ENCODE data around the gene LHFPL2.
"Not testable (repeated sequence)": the region's sequence is repeated elsewhere in the genome, so short reads cannot be mapped to it uniquely, and the experiment has no call there.

The LHFPL2 gene

DNA sequence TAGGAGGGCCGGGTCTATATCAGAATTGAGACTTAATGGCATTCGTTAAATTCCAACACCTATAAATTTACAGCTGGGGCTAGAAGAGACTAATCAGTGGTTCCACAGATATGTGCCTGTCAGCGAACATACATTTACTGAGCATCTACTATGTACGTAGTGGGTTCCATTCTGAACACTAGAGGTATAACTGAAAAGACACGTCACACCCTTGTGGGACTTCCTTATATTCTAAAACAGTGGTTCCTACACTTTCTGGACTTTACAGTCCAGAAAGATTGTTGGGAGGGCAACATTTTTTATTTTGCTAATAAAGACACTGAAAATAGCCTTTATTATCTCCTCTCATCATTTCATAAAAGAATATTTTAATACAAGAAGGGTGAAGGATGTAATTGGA, 147.7 kb downstream of the LHFPL2 start:
- no peak for DNase-seq (ENCODE audit: low spot score)

DNA sequence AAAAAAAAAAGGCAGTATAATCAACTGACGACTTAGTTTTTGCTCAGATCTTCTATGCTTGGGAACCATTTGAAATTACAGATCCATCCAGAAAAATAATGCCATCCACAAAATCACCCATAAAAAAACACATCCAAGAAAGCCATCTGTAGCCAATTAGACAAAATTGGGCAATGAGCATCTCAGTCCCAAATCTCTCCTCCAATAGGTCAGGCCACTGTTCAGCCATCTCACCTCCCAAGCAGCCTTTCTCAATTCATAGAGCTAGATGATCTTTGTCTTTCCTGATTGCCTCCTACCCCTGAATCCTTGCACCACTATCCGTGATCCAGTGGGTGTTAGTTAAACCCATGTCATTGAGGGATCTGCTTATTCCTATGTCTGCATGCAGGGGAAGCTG, 148.5 kb downstream of the LHFPL2 start:
- DNase-seq (ENCODE audit: low spot score): no peak

DNA sequence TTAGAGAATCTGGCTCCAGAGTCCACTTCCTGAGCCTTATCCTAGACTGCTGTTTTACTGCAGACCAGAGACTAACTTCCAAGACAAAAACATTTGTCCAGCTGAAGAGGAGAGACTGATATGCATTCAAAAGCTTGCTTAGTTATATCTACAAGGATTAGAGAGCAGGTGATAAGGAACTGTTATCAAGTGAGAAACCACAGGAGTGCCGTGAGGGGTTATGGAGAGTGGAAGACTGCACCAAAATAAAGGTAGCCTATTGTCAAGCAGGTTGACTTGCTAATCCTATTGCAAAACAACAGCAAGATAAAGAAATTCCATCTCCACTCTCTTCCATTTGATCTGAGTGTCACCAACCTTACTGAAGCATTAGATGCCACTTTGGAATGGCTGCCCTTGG, 149.1 kb downstream of the LHFPL2 start:
- no peak for DNase-seq (ENCODE audit: low spot score)

DNA sequence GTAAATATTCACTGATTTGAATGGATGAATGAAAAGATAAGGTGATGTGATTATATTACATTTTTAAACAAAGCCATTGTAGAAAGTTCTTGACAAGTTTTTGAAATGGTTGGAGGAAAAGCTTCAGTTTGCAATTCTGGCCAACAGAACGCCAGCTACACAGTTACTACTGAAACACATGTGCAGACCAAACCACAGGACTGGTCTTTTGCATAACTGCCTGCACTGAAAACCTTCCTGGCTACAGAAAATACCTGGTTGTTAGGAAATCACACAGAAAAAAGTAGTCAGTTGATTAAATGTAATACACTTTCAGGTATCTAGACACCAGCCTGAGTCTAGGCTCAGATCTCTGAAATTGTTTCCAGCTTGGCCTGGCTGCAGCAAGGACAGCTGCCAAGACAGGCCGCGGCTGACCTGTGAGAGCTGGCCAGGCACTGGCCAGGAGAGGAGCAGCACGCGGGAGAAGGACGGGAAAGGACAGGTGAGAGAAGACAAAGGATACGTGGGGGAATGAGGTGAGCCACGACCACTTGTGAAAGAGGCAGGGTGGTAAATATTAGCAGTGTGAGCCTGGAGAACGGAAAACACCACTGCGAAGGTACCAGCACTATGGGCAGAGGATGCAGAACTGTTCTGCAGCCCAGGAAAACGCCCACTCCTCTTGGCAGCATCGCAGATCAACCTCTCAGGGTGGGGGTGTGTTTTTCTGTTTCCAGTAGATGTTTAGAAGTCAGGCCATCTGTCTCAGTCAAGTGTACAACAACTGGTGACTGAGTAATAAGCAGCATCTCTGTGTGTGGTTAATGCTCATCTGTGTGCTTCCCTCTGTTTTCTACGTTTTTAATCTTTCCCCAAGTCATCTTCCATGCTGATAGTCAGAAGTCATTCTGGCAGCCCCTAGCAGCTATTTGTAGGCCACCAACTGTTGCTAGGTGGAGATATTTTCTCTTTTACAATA, 150.7 kb downstream of the LHFPL2 start:
- no peak for DNase-seq (ENCODE audit: low spot score)

DNA sequence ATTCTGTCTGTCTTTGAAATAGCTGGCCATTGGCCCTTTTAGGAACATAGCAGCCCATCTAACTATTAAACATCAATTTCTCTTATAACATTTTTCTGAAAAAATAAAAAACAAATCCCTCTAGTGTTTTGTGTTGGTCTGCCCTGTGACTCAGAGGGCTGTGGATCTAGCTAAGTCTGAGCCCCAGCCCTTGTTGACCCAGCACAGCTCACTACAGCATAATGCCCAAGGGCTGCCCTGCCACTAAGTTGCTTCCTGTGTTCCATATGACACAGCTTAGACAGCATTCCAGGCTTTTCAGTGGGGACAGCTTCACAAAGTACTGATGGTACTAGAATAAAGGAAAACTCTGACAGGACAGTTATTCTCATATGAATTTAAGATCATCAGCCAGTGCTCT, 152.2 kb downstream of the LHFPL2 start:
- no peak for DNase-seq (ENCODE audit: low spot score)

DNA sequence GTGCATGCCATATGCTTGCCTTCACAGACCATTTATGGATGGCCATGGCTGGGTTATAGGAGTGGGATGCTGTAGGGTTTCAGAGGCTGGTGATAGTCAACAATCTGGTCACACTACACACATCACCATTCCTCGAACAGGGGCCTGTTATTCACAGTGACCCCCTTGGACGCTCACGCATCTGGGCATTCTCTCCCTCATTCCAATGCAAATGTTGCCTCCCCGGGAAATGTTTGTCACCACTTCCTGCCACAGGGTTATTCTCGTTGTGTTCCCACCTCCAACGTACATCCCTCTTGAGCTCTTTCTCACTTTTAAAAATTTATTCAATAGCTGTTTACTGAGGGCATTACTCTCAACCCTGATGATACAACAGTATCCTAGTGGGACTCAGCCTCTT, 152.8 kb downstream of the LHFPL2 start:
- DNase-seq (ENCODE audit: low spot score): no peak

DNA sequence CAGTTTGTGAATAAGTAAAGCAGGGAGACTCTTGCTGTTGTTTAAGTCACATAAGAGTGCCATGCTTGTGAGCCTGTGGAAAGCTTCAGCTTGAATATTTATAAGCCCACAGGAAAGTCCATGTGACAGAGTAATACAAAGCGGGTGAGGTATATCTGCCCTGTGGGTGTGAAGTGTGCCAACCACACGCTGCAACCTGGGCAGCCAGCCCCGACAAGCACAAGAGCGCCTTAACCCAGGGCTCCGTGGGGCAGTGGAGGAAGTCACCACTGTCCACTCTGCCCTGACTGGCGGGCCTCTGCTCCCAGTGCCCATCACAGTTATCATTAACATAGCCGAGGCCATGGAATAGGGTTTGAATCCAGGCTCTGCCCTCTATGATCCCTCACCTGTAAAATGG, 155.9 kb downstream of the LHFPL2 start:
- no peak for DNase-seq (ENCODE audit: low spot score)

DNA sequence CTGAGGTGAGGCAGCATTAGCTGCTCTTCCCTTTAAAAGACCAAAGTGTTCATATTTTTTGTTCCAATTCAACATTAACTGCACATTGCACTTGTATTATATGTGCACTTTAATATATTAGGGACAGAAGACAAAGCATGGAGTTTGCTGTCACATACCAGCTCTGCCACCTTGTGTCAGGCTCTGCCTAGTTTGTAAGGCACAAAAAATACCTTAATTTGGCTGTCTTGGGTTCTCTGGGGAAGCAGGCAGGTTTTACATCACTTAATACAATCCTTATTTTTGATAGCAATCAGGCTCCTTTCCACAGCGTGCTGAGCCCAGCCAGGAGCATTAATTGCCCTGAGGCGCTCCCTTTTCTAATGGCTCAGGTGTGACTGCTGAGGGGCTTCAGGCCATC, 156.3 kb downstream of the LHFPL2 start:
- no peak for DNase-seq (ENCODE audit: low spot score)

DNA sequence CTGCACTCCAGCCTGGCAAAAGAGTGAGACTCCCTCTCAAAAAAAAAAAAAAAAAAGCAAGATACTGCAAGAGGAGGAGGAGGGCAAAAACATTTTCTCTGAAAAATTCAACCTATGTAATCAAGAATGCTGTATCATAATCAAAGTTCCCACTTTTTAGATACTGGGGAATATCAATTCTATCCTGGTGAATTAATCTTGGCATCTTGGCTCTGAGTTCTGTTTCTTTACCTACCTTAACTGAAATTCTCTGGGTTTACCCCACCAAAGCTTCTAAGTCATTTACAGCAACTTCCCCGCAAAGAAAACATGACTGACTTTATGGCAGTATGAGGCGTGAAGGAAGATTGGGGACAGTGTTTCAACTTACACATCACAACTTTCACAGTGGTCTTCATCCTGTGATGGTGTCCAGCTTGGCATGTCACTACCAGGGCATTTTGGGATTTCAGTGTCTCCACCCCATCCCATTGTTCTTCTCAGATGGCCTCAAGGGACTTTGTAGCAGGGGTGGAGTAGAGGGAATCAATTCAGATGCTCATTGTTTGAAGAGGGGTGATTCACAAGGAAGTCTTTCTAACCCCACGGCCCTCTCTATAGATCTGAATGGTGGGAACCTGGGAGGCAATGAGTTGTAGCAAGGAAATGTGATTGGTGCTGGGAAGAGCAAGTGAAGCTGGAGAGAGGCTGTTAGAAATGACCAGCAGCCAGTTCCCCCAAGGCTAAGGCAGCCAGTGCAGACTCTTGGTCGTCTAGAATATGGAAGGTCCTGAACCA, 157.7 kb downstream of the LHFPL2 start:
- DNase-seq (ENCODE audit: low spot score): no peak

DNA sequence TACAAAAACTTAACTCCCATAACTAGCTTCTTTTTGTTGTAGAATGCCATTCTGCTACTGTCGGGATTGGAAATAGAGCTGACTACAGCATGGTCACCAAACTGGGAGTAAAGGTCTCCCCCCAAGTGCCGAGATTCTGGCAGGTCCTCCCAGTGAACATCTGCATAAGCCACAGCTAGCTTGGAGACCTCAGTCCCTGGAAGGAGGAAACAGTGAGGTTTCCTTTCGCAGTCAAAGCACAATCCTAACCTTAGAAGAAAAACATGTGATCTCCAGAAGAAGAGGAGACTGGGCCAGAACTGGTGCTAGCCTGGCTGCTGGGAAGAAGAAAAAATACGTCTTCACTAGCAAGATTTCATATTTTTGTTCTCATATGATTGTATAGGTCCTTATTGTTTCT, 160.7 kb downstream of the LHFPL2 start:
- no peak for DNase-seq (ENCODE audit: low spot score)

DNA sequence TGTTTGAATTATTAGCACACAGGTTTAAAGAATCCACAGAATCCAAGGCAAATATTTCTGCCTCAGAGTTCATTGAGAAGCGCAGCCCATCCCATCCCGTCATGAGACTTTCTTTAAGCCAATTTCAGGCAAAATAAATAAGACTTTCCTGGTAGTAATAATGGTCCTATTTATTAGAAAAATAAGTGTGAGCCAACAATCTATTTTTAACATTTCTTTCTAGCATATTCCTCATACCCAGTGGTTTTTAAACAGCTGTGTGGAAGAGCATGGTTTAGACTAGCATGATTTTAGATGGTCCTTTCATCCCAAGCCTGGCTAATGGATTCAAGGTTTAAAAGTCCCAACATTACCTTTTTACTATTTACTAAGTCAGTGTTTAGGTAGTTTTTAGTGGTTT, 162.4 kb downstream of the LHFPL2 start:
- DNase-seq (ENCODE audit: low spot score): no peak

DNA sequence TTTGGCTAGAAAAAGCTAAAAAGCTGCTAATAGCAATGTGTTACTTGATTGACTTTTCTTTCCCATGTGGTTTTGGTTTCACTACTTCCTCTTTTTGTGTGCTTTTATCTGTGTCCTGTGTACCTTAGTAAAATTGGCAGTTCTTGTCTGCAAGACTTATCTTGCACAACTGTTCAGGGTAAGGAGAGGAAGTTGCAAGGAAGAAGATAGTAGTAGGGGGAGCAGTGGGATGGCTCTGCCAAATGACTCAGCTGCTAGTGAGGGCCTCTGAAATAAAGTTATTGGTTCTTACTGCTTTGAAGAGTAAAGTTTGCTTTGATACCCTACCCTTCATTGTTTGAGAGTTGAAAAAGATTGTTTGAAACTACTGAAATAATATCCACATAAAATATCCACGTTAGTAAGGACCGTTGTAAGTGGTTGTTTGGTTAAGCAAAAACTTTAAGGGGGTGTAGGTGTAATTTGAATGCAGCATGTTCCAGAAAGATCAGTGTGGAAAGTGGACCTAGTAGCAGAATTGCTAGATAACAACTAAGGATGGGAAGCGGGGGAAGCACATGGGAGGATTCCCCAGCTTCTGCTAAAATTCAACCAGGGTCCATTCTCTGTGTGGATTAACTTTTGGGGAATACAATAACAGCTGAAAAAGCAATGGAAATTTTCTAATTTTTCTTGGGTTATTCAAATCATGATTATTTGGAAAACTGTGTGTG, 164.6 kb downstream of the LHFPL2 start:
- DNase-seq (ENCODE audit: low spot score): peak; percentile 5

DNA sequence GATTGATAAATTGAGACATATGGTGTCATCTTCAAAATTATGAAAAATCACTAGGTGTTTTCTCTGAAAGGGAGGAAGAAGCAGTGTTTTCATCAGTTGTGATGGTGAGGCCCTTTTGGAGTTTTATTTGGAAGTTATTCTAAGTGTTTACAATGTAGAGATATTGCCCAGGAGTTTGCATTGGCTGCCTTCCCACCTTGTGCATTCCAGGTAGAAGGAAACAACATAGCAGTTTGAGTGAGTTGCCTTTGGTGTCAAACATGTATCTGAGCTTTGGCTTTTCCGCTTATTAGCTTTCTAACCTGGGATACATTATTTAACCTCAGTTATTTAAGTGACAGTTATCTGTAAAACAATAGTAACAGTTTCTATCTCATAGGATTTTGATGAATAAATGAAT, 165.6 kb downstream of the LHFPL2 start:
- no peak for DNase-seq (ENCODE audit: low spot score)

DNA sequence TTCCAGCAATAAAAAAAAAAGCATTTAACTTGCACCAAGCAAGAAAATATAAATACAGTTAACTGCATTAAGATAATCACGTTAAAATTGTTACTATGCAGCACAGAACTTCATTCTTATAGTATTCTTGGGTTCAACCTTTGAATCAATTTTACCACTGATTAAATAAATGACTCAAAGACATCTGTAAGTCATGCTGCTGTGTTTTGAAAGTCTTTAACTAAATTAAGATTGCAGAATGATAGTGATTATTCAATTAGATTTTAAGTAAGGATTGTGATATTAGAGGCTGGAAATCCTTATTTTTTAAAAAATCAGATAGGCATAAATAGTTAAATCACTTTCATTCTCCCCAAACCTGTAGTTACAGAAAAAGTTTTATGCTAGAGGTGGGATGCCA, 171.8 kb downstream of the LHFPL2 start:
- DNase-seq (ENCODE audit: low spot score): no peak

DNA sequence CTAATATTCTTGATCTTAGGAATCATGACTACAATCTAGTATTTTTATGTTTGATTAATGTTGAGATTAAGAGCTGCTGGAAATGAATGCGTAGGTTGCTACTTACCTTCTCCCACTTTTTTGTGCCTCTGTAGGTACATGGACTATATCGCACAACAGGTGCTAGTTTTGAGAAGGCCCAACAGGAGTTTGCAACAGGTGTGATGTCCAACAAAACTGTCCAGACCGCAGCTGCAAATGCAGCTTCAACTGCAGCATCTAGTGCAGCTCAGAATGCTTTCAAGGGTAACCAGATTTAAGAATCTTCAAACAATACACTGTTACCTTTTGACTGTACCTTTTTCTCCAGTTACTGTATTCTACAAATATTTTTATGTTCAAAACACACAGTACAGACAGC, 173.2 kb downstream of the LHFPL2 start:
- DNase-seq (ENCODE audit: low spot score): no peak

DNA sequence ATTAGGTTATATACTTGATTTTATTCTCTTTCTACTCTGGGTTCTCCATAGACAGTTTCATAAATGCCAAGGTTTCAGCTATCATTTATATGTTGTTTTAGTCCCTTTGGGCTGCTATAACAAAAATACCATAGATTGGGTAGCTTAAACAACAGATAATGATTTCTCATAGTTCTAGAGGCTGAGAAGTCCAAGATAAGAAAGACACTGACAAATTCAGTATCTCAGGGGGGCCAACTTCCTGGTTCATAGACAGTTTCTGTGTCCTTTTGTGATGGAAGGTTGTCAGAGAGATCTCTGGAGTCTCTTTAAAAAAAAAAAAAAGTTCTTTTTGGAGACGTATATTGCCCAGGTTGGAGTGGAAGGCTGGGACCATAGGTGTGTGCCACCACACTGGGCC, 174.8 kb downstream of the LHFPL2 start:
- no peak for DNase-seq (ENCODE audit: low spot score)

DNA sequence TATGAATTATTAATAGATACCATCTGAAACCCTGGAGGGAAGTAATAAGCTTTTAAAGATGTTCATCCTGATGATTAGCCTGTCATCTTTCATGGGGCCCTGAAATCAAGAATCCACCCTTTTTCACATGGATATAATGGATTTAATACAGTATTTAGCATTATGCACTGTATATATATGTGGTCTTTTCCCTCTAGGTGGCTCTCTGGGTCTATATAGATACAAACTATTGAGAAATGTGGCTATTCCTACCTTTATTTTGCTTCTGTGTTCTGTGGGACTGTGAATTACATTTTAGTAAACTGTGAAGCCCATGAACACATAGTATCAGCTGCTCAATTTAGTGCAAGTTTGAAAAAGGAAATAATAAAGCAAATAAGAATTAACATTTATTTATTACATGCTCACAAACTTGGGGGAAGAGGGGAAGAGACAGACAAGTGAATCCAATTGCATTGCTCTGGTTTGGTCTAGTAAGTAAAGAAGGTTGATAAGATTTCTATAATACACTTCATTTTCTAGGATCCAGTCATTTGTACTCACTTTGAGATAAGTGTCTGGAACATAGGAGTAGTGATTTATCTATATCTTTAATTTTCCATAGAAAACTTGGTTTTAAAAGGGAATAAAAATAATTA, 176.0 kb downstream of the LHFPL2 start:
- no peak for DNase-seq (ENCODE audit: low spot score)

DNA sequence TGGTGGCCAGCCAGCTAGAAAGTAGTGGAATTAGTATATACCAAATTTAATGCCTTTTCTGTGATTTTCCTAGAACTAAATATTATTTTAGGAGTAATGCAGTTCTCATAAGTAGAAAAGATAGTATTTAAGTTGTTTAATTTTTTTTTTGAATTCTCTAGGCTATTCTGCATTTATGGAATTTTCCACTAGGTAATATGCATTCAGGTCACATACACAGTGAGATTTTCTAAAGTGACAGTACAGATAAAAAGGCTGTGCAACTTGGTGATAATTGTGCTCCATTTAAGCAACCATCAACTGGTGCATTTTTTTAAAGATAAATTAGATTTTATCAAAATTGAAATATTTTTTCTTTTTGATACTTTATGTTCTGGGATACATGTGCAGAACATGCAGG, 176.7 kb downstream of the LHFPL2 start:
- DNase-seq (ENCODE audit: low spot score): no peak

DNA sequence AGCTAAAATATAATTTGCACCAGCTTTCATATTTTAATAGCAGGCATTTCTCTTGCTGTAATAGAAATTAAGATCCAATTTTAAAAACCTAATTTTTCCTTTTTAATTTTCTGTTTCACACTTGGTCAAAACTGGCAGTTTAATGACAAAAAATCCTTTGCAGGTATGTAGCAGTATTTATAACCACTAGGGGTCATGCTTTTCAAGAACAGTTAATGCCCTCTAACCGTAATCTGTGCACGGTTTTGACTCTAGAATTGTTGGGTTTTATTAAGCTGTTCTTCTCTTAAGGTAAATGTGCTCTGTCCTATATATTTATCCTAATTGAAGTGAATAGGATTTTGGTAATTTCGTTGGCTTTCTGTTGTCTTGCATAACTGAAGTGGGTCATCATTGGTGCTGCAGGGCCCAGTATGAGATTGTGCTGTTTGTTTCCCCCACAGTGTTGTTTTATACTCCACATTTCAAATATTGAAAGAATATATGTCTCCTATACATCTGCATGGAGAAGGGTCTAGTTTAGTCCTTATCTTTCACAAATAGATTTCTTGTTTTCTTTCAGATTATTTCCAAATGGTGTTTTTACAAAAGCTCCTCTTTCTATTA, 180.7 kb downstream of the LHFPL2 start:
- peak; percentile 8 for DNase-seq (ENCODE audit: low spot score)

DNA sequence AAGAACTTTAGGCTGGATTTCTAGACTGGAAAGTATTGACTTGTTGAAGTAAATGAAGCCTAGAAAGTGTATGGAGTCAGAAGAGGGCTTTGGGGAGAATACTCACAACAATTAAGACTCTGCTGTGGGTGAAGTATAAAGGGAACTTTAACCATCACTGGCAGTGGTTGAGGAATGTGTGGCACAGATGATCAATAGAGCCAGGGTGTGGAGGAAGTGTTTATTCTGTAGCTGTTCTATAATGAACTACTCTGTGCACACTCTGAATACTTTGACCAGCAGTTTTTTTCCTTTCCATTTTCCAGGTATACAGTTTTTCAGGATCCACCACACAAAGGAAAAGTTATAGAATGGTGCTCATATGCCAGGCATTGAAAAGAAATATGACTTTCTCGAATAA, 181.4 kb downstream of the LHFPL2 start:
- DNase-seq (ENCODE audit: low spot score): no peak

DNA sequence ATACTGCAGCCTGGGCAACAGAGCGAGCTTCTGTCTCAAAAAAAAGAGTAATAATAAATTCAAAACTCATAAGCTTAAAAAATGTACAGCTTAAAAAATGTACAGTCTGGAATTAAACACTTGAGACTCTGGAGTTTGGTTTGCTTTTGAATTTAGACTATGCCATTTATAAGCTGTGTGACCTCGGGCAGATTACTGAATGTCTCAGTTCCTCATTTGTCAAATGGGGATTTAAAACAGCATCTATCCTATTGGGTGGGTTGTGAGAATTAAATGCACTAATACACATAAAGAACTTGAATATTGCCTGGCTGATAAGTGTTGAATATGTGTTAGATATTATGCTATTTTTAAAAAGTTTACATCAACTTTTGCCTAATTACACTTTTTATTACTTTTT, 189.7 kb downstream of the LHFPL2 start:
- no peak for DNase-seq (ENCODE audit: low spot score)

DNA sequence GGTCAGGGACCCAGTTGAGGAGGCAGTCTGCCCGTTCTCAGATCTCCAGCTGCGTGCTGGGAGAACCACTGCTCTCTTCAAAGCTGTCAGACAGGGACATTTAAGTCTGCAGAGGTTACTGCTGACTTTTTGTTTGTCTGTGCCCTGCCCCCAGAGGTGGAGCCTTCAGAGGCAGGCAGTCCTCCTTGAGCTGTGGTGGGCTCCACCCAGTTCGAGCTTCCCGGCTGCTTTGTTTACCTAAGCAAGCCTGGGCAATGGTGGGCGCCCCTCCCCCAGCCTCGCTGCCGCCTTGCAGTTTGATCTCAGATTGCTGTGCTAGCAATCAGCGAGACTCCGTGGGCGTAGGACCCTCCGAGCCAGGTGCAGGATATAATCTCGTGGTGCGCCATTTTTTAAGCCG, 191.1 kb downstream of the LHFPL2 start:
- DNase-seq (ENCODE audit: low spot score): not testable (repeated sequence)

Measured in CD4-positive, alpha-beta T cell treated with Interleukin-2 at 100 ng/mL for 4 hours (primary cell).